HG02840 (cell line): ENCODE measurements around the gene PA2G4.

ENCODE experiments used
- ATAC-seq: cut with Tn5 transposase; IDR thresholded peaks from one replicate; pipeline ENCODE4 v1.9.1; 2021; ENCODE audit warnings: mild to moderate bottlenecking, moderate library complexity, moderate number of reproducible peaks; ENCODE audit not compliant: unreplicated experiment, low FRiP score

PA2G4 gene

DNA sequence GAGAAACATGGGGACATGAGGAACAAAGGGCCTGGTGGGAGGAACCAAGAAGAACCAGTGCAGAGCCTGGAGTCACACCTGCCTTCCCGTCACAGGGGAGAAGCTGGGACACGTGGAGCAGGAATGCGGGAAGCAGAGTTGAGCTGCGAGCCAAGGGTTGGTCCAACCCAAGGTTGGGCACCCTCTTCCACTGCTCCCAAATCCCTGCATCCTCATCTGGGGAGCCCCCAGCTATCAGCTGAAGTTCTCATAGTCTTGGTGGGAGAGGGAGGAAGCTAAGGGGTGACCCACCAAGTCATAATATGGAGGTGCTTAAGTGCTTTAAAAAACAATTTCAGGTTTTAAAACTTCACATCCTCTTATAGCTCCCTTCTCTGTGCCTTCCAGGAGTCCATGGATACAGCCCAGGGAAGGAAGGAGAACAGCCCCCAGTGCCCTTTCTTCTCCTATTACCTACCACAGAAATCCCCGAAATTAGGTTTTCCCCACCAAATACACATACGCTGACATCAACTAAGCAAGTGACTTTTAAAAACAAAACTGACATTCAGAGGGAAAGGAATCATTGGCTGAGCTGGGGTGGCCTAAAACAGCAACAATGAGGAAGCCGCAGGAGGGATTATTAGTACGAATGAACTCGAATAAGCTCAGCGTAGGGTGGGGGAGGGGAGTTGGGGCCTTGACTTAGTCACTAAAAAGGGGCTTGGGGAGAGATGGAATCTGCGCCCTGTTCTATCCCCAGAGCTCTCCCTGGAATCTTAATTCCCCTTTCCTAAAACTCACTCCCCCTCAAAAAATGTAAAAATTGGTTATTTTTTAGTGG lies 58.3 kb downstream of the PA2G4 start:
- ATAC-seq, result no peak
